Measurements from ENCODE around the gene CDC45.

CDC45 gene

GRCh38 chr22:19527321-19527721, 47.6 kb downstream of the CDC45 start:
- no peaks in the 10 kb centered on the region for H3K27me3 ChIP-seq (ENCODE audit: control insufficient read depth, low read length)
- H3F3A ChIP-seq (ENCODE audit: control insufficient read depth, insufficient read depth): no peaks in the 10 kb centered on the region
- H3K36me3 ChIP-seq (ENCODE audit: control insufficient read depth, low read length): no peaks in the 10 kb centered on the region
- no peaks in the 10 kb centered on the region for H3K9me3 ChIP-seq (ENCODE audit: control insufficient read depth, insufficient read depth, low read length)
- H3K9me2 ChIP-seq (replicated peaks; ENCODE audit: control insufficient read depth, low read length): no peaks in the 10 kb centered on the region
- H4K20me1 ChIP-seq (ENCODE audit: control insufficient read depth, insufficient read depth, low read depth, low read length): no peaks in the 10 kb centered on the region
- TF ChIP-seq EZH2phosphoT487 (IDR thresholded peaks at IDR 0.05; ENCODE audit: borderline replicate concordance, low read length) (no peak), CTCF (IDR thresholded peaks at IDR 0.05; ENCODE audit: low read depth, low read length, poor library complexity, severe bottlenecking) (no peak)
- H3K27ac ChIP-seq (ENCODE audit: low read depth, low read length): no peak overlapping the region
- H3K4me2 ChIP-seq (ENCODE audit: low read length): no peak overlapping the region
- no peaks in the 10 kb centered on the region for H3K4me1 ChIP-seq (ENCODE audit: control insufficient read depth, low read length)
- no peak overlapping the region for H3K4me3 ChIP-seq (ENCODE audit: low read length)
- H3K79me2 ChIP-seq (ENCODE audit: control insufficient read depth, low read length): no peaks in the 10 kb centered on the region

GRCh38 chr22:19527861-19528417, 48.2 kb downstream of the CDC45 start:
- no peaks in the 10 kb centered on the region for H3K4me1 ChIP-seq (ENCODE audit: control insufficient read depth, low read length)
- no peaks in the 10 kb centered on the region for H3K79me2 ChIP-seq (ENCODE audit: control insufficient read depth, low read length)
- TF ChIP-seq CTCF (IDR thresholded peaks at IDR 0.05; ENCODE audit: low read depth, low read length, poor library complexity, severe bottlenecking) (no peak), EZH2phosphoT487 (IDR thresholded peaks at IDR 0.05; ENCODE audit: borderline replicate concordance, low read length) (no peak)
- H3K27me3 ChIP-seq (ENCODE audit: control insufficient read depth, low read length): no peaks in the 10 kb centered on the region
- no peak overlapping the region for H3K4me2 ChIP-seq (ENCODE audit: low read length)
- no peak overlapping the region for H3K4me3 ChIP-seq (ENCODE audit: low read length)
- no peak overlapping the region for H3K27ac ChIP-seq (ENCODE audit: low read depth, low read length)
- H3K36me3 ChIP-seq (ENCODE audit: control insufficient read depth, low read length): no peaks in the 10 kb centered on the region
- no peaks in the 10 kb centered on the region for H4K20me1 ChIP-seq (ENCODE audit: control insufficient read depth, insufficient read depth, low read depth, low read length)
- H3K9me2 ChIP-seq (replicated peaks; ENCODE audit: control insufficient read depth, low read length): no peaks in the 10 kb centered on the region
- H3K9me3 ChIP-seq (ENCODE audit: control insufficient read depth, insufficient read depth, low read length): no peaks in the 10 kb centered on the region
- H3F3A ChIP-seq (ENCODE audit: control insufficient read depth, insufficient read depth): no peaks in the 10 kb centered on the region

GRCh38 chr22:19529811-19530210, 50.1 kb downstream of the CDC45 start:
- Histone ChIP-seq H3F3A (ENCODE audit: control insufficient read depth, insufficient read depth) (no peaks in the 10 kb centered on the region), H3K27ac (ENCODE audit: low read depth, low read length) (no peak overlapping the region), H3K4me3 (ENCODE audit: low read length) (no peak overlapping the region), H3K36me3 (ENCODE audit: control insufficient read depth, low read length) (no peaks in the 10 kb centered on the region), H3K9me3 (ENCODE audit: control insufficient read depth, insufficient read depth, low read length) (no peaks in the 10 kb centered on the region), H3K79me2 (ENCODE audit: control insufficient read depth, low read length) (no peaks in the 10 kb centered on the region), H4K20me1 (ENCODE audit: control insufficient read depth, insufficient read depth, low read depth, low read length) (no peaks in the 10 kb centered on the region), H3K4me1 (ENCODE audit: control insufficient read depth, low read length) (no peaks in the 10 kb centered on the region), H3K9me2 (replicated peaks; ENCODE audit: control insufficient read depth, low read length) (no peaks in the 10 kb centered on the region), H3K4me2 (ENCODE audit: low read length) (no peak overlapping the region), H3K27me3 (ENCODE audit: control insufficient read depth, low read length) (no peaks in the 10 kb centered on the region)
- TF ChIP-seq EZH2phosphoT487 (IDR thresholded peaks at IDR 0.05; ENCODE audit: borderline replicate concordance, low read length): no peak
- no peak for TF ChIP-seq CTCF (IDR thresholded peaks at IDR 0.05; ENCODE audit: low read depth, low read length, poor library complexity, severe bottlenecking)
